ENCODE measurements around the gene ARHGEF19. TPM values are rescaled to one million over a fixed set of nuclear protein-coding genes. Genes with fewer than 3 reads are reported as not detected.
A peak's percentile ranks its signal among the peaks of the same experiment; 100 is the strongest.
"Not testable (repeated sequence)": the region's sequence is repeated elsewhere in the genome, so short reads cannot be mapped to it uniquely, and the experiment has no call there.

The ARHGEF19 gene
- total and polyA plus RNA-seq, 5 donors: 2.2 to 4.3 (median 2.7) TPM

DNA sequence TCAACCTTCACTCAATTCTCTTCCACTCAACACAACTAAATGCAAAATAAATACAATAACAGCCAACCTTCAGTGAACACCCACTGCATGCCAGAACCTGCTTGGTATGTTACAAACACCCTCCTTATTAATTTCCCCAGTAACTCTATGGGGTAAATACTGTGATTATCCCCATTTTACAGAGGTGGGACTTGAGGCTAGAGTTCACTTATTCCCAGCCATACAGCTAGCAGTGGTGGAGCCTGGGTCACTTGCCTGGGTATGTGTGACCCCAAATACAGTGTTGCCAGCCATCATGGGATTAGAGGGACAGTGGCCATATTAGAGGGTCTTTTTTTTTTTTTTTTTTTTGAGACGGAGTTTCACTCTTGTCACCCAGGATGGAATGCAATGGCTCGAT is 22.9 kb upstream of the ARHGEF19 start:
- WGBS: 88% methylated on average over 2 of the region's 2 CpGs
- no peaks in the 10 kb centered on the region for H3K27me3 ChIP-seq (ENCODE audit: control insufficient read depth, insufficient read depth)
- H3K27ac ChIP-seq (ENCODE audit: low read length): no peak overlapping the region
- no peak overlapping the region for H3K4me3 ChIP-seq (ENCODE audit: low read length)
- no peaks in the 10 kb centered on the region for H3K9me3 ChIP-seq (ENCODE audit: control insufficient read depth, low read length)
- intact Hi-C loops (cut with DNase I): no loop called here
- ATAC-seq (no peak), DNase-seq (peak in 1 of 3 donors; percentile 4)
- no peaks in the 10 kb centered on the region for H3K4me1 ChIP-seq (ENCODE audit: control insufficient read depth, insufficient read depth, low read length)

DNA sequence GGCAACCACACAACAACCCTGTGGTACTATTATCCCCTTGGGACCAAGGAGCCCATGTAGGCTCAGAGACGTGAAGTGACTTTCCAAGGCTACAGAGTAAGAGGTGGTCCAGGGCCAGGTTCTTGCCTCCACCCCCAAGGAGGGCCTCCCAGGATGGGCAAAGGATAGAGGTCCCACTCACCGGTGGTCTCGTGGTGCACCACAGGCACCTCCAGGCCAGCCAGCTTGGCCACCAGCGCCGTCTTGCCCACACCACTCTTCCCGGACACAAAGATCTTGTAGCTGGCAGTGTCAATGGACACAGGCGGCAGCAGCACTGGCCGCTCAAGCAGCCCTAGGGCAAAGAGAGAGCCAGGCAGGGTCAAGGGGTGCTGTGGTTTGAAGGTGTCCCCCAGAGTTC is 21.0 kb upstream of the ARHGEF19 start:
- Histone ChIP-seq H3K27ac (ENCODE audit: low read length) (no peak overlapping the region), H3K4me1 (ENCODE audit: control insufficient read depth, insufficient read depth, low read length) (no peaks in the 10 kb centered on the region), H3K27me3 (ENCODE audit: control insufficient read depth, insufficient read depth) (no peaks in the 10 kb centered on the region), H3K9me3 (ENCODE audit: control insufficient read depth, low read length) (no peaks in the 10 kb centered on the region), H3K4me3 (ENCODE audit: low read length) (no peak overlapping the region)
- DNase-seq (peak in 1 of 3 donors; percentile 30), ATAC-seq (no peak)
- WGBS: 96% methylated on average over 8 of the region's 8 CpGs
- intact Hi-C loops (cut with DNase I): no loop called here

DNA sequence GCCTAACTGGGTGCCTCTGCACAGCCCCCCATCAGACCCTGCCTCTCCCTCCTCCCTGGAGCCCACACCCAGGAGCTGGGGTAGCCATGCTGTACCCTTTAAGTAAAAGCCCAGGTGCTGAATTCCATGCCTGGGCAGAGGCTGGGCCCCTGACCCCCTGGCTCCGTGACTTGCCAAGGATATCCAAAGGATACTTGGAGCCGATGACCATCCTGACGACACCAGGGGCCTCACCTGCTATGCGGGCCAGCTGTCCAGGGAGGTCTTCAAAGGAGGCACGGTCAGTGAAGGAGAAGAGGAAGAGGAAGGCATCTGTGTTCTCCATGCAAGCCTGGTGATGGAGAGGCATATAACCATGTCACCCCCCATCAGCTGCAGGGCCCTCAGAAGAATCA is 19.9 kb upstream of the ARHGEF19 start:
- intact Hi-C loops (cut with DNase I): no loop called here
- Histone ChIP-seq H3K27me3 (ENCODE audit: control insufficient read depth, insufficient read depth) (no peaks in the 10 kb centered on the region), H3K4me1 (ENCODE audit: control insufficient read depth, insufficient read depth, low read length) (no peaks in the 10 kb centered on the region), H3K4me3 (ENCODE audit: low read length) (no peak overlapping the region), H3K9me3 (ENCODE audit: control insufficient read depth, low read length) (no peaks in the 10 kb centered on the region), H3K27ac (ENCODE audit: low read length) (no peak overlapping the region)
- DNase-seq: peak in 1 of 3 donors; percentile 26
- WGBS: 96% methylated on average over 5 of the region's 5 CpGs
- no peak for ATAC-seq

DNA sequence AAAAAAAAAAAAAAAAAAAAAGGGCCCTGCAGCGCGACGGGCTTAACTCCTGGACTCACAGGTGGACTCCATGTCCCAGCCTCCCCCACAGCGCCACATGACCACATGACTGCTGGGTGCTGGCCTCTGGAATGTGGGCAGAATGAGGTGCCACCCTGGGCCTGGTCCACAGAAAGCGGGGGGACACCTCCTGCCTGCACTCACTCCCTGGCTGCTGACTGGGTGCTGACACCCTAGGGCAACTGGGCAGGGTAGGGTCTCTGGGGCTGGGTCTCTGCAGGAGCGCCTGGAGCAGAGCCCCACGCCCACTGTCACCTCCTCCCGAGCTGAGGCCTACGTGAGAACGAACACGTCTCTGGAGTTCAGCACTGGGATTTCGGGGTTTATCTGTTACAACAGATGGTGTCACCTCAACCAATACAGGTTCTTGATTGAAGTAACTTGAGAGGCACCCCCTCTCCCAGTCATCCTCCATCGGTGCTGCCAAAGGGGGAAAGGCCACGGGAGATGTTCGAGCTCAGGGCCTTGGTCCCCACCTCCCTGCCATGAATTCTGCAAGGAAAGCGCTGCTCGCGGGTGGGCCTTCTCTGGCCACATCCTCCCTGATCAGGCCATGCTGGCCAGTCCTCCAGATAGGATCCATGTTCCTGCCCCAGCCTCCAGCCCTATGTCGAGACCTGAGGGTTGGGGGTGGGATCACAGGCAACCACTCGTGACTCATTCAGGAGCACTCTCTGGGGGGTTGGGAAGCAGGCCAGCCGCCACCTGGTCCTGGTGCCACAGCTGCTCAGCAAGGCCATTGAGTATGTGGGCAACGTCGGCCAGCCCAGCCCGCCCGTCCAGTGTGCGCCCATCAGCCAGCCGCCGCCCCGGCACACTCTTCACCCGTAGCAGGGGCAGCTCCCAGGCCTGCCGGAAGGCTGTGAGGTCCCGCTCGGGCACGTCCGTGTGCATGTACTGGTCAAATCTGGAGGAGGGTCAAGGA is 19.2 kb upstream of the ARHGEF19 start:
- DNase-seq: peak in 2 of 3 donors; percentile 50 to 55

DNA sequence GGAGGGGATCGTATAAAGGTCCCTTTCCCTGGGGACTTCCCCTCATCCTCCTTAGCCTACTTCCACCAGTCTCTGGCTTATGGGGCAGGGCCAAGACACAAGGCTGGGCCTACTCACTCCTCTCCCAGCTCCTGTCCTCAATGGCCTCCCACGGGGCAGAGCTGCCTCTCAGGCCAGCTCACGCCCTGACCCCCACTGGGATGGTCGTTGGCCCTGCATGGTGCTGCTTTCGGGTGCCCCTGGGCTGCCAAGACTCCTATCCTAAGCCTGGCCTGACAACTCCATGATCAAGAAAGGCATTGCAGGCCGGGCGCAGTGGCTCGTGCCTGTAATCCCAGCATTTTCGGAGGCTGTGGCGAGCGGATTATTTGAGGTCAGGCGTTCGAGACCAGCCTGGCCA is 18.3 kb upstream of the ARHGEF19 start:
- no peaks in the 10 kb centered on the region for H3K9me3 ChIP-seq (ENCODE audit: control insufficient read depth, low read length)
- DNase-seq (peak in 2 of 3 donors; percentile 24 to 34), ATAC-seq (no peak)
- no peak overlapping the region for H3K27ac ChIP-seq (ENCODE audit: low read length)
- no peaks in the 10 kb centered on the region for H3K4me1 ChIP-seq (ENCODE audit: control insufficient read depth, insufficient read depth, low read length)
- no peaks in the 10 kb centered on the region for H3K27me3 ChIP-seq (ENCODE audit: control insufficient read depth, insufficient read depth)
- H3K4me3 ChIP-seq (ENCODE audit: low read length): no peak overlapping the region
- intact Hi-C loops (cut with DNase I): no loop called here
- 87% methylated on average over 13 of the region's 13 CpGs for WGBS

More for the DNA sequence above, 19.2 kb upstream of the ARHGEF19 start:
- Histone ChIP-seq H3K4me1 (ENCODE audit: control insufficient read depth, insufficient read depth, low read length) (no peaks in the 10 kb centered on the region), H3K27ac (ENCODE audit: low read length) (no peak overlapping the region), H3K9me3 (ENCODE audit: control insufficient read depth, low read length) (no peaks in the 10 kb centered on the region), H3K27me3 (ENCODE audit: control insufficient read depth, insufficient read depth) (no peaks in the 10 kb centered on the region), H3K4me3 (ENCODE audit: low read length) (no peak overlapping the region)
- intact Hi-C loops (cut with DNase I): no loop called here
- no peak for ATAC-seq
- WGBS: 93% methylated on average over 35 of the region's 35 CpGs

DNA sequence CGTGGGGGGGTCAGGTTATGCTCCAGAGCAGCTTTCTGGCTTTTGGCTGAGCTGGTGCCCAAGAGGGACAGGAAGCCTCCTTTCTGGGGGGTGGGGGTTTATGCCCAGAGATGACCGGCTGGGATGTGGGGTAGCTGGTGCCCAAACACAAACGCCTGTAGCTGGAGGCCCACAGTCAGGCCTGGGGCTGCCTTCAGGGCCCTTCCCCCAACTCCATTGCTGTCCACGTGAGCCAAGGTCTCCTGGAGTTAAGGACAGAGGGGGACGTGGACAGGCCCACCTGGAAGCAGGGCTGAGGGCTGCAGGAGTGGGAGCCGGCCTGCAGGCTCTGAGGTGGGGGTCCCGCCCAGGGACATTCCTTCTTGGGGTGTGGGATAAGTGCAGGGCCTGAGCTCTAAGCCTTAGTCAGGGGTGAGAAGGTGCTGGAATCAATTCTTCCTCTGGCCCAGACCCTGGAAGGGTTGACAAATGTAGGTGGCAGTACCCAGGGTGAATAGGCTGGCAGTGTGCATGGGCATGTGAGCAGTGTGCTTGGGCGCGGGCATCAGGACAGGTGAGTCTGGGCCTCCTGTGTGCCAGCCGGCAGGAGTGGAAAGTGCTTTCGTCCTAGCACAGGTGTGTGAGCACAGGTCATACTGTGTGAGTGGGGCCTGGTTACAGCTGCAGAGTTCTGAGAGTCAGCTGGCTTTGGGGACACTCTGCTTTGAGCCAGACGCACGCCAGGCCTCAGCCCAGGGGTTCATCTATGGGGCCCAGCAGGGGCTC is 17.7 kb upstream of the ARHGEF19 start:
- Histone ChIP-seq H3K27ac (ENCODE audit: low read length) (no peak overlapping the region), H3K9me3 (ENCODE audit: control insufficient read depth, low read length) (no peaks in the 10 kb centered on the region), H3K27me3 (ENCODE audit: control insufficient read depth, insufficient read depth) (no peaks in the 10 kb centered on the region), H3K4me3 (ENCODE audit: low read length) (no peak overlapping the region), H3K4me1 (ENCODE audit: control insufficient read depth, insufficient read depth, low read length) (no peaks in the 10 kb centered on the region)
- ATAC-seq (no peak), DNase-seq (peak in 2 of 3 donors; percentile 39 to 42)
- WGBS: 87% methylated on average over 13 of the region's 13 CpGs
- intact Hi-C loops (cut with DNase I): no loop called here

DNA sequence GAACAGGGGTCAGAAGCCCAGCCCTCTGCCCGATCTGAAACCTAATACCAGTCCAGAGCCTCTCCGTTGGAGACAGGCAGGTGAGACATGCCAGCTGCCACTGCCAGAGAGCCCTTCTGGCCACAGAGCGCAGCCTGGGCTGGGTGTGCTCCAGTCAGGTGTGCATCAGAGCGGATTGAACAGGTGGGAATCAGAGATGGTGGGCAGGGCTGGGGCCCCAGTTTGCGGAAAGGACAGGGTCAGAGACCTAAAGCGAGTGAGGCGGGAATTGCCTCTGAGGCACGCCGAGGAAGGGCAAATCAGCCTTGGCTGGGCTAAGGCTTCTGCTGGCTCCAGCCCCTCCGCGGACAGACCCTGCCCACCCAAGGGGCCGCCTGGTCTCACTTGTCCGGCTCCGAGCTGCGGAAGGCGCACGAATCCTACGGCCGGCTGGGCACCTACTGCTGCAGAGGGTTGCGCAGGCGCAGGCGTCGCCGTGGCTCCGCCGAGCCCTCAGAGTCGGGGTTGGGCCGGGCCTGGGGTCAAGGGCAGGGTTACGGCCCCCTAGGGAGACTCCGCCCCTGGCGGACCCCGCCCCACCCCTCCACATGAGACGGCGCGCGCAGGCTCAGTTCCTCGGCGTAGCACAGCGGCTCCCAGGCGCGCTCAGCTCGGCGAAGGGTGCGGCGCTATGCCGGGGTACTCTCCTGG is 14.2 kb upstream of the ARHGEF19 start:
- Histone ChIP-seq H3K4me3 (ENCODE audit: low read length) (peak overlapping the region; percentile 2), H3K27ac (ENCODE audit: low read length) (no peak overlapping the region), H3K4me1 (ENCODE audit: control insufficient read depth, insufficient read depth, low read length) (no peaks in the 10 kb centered on the region), H3K9me3 (ENCODE audit: control insufficient read depth, low read length) (no peaks in the 10 kb centered on the region), H3K27me3 (ENCODE audit: control insufficient read depth, insufficient read depth) (no peaks in the 10 kb centered on the region)
- 19% methylated on average over 46 of the region's 46 CpGs for WGBS
- ATAC-seq: peak; percentile 83 to 89
- intact Hi-C loops (cut with DNase I): no loop called here
- DNase-seq: peak; percentile 76 to 91 (median 88)

DNA sequence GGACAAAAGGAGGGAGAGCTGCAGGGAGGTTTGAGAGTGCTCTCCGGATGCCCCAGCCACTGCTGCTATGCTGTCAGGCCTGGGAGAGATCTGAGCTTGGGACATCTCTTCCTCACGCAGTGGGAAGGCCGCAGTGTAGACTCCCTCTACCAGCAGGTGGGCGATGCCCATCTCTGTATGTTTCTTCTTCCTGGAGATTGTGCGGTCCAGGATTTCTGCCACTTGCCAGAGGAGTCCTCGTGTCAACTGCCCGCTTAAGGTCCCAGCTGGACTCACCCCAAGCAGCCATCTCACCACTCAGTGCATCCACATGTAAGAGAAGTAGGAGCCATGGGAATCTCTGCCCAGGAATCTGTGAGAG is 13.7 kb upstream of the ARHGEF19 start:
- WGBS: 91% methylated on average over 7 of the region's 7 CpGs
- H3K27me3 ChIP-seq (ENCODE audit: control insufficient read depth, insufficient read depth): no peaks in the 10 kb centered on the region
- no peak overlapping the region for H3K27ac ChIP-seq (ENCODE audit: low read length)
- intact Hi-C loops (cut with DNase I): no loop called here
- ATAC-seq (peak in 1 of 2 donors; percentile 4), DNase-seq (no peak)
- no peaks in the 10 kb centered on the region for H3K9me3 ChIP-seq (ENCODE audit: control insufficient read depth, low read length)
- no peak overlapping the region for H3K4me3 ChIP-seq (ENCODE audit: low read length)
- no peaks in the 10 kb centered on the region for H3K4me1 ChIP-seq (ENCODE audit: control insufficient read depth, insufficient read depth, low read length)

DNA sequence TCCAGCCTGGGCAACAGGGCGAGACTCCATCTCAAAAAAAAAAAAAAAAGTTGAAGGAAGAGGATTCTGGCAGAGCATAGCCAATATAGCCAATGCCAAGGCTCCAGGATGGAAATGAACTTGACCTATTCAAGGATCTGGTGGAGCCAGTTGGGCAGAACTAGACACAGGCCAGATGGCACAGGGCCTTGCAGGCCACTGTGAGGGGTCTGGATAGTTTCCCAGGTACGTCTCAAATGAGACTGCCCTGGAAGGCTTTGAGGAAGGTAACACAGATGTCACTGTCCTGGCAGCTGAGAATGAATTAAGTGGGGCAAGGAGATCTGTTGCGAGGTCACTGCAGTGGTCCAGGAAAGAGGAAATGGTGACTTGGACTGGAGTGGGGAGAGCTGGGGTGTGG is 12.0 kb upstream of the ARHGEF19 start:
- H3K27me3 ChIP-seq (ENCODE audit: control insufficient read depth, insufficient read depth): no peaks in the 10 kb centered on the region

DNA sequence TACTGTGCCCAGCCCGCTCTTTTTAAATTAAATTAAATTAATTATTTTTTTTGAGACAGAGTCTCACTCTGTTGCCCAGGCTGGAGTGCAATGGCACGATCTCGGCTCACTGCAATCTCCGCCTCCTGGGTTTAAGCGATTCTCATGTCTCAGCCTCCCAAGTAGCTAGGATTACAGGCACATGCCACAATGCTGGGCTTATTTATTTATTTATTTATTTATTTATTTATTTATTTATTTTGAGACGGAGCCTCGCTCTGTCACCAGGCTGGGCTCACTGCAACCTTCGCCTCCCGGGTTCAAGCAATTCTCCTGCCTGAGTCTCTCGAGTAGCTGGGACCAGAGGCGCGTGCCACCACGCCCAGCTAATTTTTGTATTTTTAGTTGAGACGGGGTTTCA is 10.3 kb upstream of the ARHGEF19 start:
- H3K4me1 ChIP-seq (ENCODE audit: control insufficient read depth, insufficient read depth, low read length); H3K27ac ChIP-seq (ENCODE audit: low read length); H3K27me3 ChIP-seq (ENCODE audit: control insufficient read depth, insufficient read depth); H3K4me3 ChIP-seq (ENCODE audit: low read length); ATAC-seq; H3K9me3 ChIP-seq (ENCODE audit: control insufficient read depth, low read length); intact Hi-C loops (cut with DNase I): not testable (repeated sequence)
- WGBS: 92% methylated on average over 14 of the region's 14 CpGs
- DNase-seq: peak in 2 of 3 donors; percentile 7 to 8

More for the DNA sequence above, 12.0 kb upstream of the ARHGEF19 start:
- Histone ChIP-seq H3K27ac (ENCODE audit: low read length) (no peak overlapping the region), H3K4me1 (ENCODE audit: control insufficient read depth, insufficient read depth, low read length) (no peaks in the 10 kb centered on the region), H3K9me3 (ENCODE audit: control insufficient read depth, low read length) (no peaks in the 10 kb centered on the region), H3K4me3 (ENCODE audit: low read length) (no peak overlapping the region)
- DNase-seq (peak in 2 of 3 donors; percentile 18 to 29), ATAC-seq (no peak)
- WGBS: 80% methylated on average over 3 of the region's 3 CpGs
- intact Hi-C loops (cut with DNase I): no loop called here

All from right cardiac atrium (tissue), 5 donors.